Neural cell (in vitro differentiated cells): ENCODE measurements around the gene ATF7IP.

ENCODE experiments used
- EP300 ChIP-seq: fragments of 450-650 bp; conservative IDR thresholded peaks from 2 replicates; pipeline ENCODE4 v1.6.1; 2014; ENCODE audit warnings: antibody characterized with exemption, mild to moderate bottlenecking, moderate library complexity; ENCODE audit not compliant: poor library complexity, severe bottlenecking
- EZH2 ChIP-seq: fragments of 200-600, 300-800 bp; shearing (Covaris generic), sonication (generic); IDR thresholded peaks from 2 replicates; pipeline ENCODE4 v1.6.1; 2014; ENCODE audit warnings: antibody characterized with exemption, low read length, borderline replicate concordance, mild to moderate bottlenecking; ENCODE audit not compliant: insufficient read depth, poor library complexity, severe bottlenecking
- RAD21 ChIP-seq: fragments of 450-650 bp; conservative IDR thresholded peaks from 2 replicates; pipeline ENCODE4 v1.6.1; 2014; ENCODE audit warnings: antibody characterized with exemption, mild to moderate bottlenecking, moderate library complexity
- REST ChIP-seq: IDR thresholded peaks from 2 replicates; pipeline ENCODE4 v1.6.1; 2012; ENCODE audit warnings: borderline replicate concordance
- SMC3 ChIP-seq: fragments of 450-650 bp; conservative IDR thresholded peaks from 2 replicates; pipeline ENCODE4 v1.6.1; 2014; ENCODE audit warnings: antibody characterized with exemption, mild to moderate bottlenecking, moderate library complexity; ENCODE audit not compliant: poor library complexity
- TAF1 ChIP-seq: IDR thresholded peaks from 2 replicates; pipeline ENCODE4 v1.6.1; 2012; ENCODE audit warnings: low read depth
- TF ChIP-seq, protein P1 (sequence below): fragments of 450-650 bp; IDR thresholded peaks from 2 replicates; pipeline ENCODE4 v1.5.1; 2014; ENCODE audit warnings: antibody characterized with exemption, mild to moderate bottlenecking, moderate library complexity; ENCODE audit not compliant: poor library complexity, severe bottlenecking

- TF ChIP-seq REST (no peak), EZH2 (no peak), SMC3 (no peak), TAF1 (no peak), EP300 (no peak), RAD21 (no peak)
- TF ChIP-seq, protein P1, sequence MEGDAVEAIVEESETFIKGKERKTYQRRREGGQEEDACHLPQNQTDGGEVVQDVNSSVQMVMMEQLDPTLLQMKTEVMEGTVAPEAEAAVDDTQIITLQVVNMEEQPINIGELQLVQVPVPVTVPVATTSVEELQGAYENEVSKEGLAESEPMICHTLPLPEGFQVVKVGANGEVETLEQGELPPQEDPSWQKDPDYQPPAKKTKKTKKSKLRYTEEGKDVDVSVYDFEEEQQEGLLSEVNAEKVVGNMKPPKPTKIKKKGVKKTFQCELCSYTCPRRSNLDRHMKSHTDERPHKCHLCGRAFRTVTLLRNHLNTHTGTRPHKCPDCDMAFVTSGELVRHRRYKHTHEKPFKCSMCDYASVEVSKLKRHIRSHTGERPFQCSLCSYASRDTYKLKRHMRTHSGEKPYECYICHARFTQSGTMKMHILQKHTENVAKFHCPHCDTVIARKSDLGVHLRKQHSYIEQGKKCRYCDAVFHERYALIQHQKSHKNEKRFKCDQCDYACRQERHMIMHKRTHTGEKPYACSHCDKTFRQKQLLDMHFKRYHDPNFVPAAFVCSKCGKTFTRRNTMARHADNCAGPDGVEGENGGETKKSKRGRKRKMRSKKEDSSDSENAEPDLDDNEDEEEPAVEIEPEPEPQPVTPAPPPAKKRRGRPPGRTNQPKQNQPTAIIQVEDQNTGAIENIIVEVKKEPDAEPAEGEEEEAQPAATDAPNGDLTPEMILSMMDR, result no peak
Measured at GRCh38 chr12:14454098-14454907, 88.8 kb downstream of the ATF7IP start.
